ENCODE data around the gene SUMO1. TPM values are rescaled to one million over a fixed set of nuclear protein-coding genes. Genes with fewer than 3 reads are reported as not detected.
"Not testable (repeated sequence)": the region's sequence is repeated elsewhere in the genome, so short reads cannot be mapped to it uniquely, and the experiment has no call there.

Gene SUMO1
- total RNA-seq = 10 to 100 TPM; 29.6 to 46.3 (median 35.1) TPM

- DNase-seq (ENCODE audit: low spot score in 2 of 2) = peak; percentile 88 to 98
- peak within 1 kb of the TSS; percentile 88 for H3K4me3 ChIP-seq (ENCODE audit: low read depth, poor library complexity, severe bottlenecking)
- WGBS, 2 donors = 2 to 3% methylated on average over 35 to 43 of the region's 54 CpGs
- intact Hi-C loops (cut with DNase I; ENCODE audit: low total_unique reads) = no loop called here
- TF ChIP-seq POLR2A (IDR thresholded peaks at IDR 0.05) (peak in 1 of 2 donors; percentile 4), CTCF (IDR thresholded peaks at IDR 0.05) (no peak)
Observed at GRCh38 chr2:202238234-202239197, at the start of gene SUMO1. Gene SUMO1, minus strand, starts transcription at chr2:202238597. Its CDS starts 146 bp downstream, at chr2:202238451.

GRCh38 chr2:202286595-202286994 is 48.2 kb upstream of the SUMO1 start:
- H3K4me3 ChIP-seq (ENCODE audit: low read depth, poor library complexity, severe bottlenecking) = no peak overlapping the region
- no peak for TF ChIP-seq CTCF (IDR thresholded peaks at IDR 0.05)
- no peak for TF ChIP-seq POLR2A (IDR thresholded peaks at IDR 0.05)
- no peak for DNase-seq (ENCODE audit: low spot score in 2 of 2)
- intact Hi-C loops (cut with DNase I; ENCODE audit: low total_unique reads) = no loop called here

GRCh38 chr2:202278944-202279343 is 40.5 kb upstream of the SUMO1 start:
- no peak for DNase-seq (ENCODE audit: low spot score in 2 of 2)
- 26 to 31% methylated on average over 1 of the region's 1 CpG for WGBS, 2 donors
- H3K4me3 ChIP-seq (ENCODE audit: low read depth, poor library complexity, severe bottlenecking) = no peak overlapping the region
- TF ChIP-seq POLR2A (IDR thresholded peaks at IDR 0.05) (no peak), CTCF (IDR thresholded peaks at IDR 0.05) (no peak)
- intact Hi-C loops (cut with DNase I; ENCODE audit: low total_unique reads) = no loop called here

- H3K4me3 ChIP-seq (ENCODE audit: low read depth, poor library complexity, severe bottlenecking) = no peak overlapping the region
- WGBS, 2 donors = 56 to 57% methylated on average over 6 of the region's 6 CpGs
- no peak for TF ChIP-seq POLR2A (IDR thresholded peaks at IDR 0.05)
- TF ChIP-seq CTCF (IDR thresholded peaks at IDR 0.05) = no peak
- DNase-seq (ENCODE audit: low spot score in 2 of 2) = no peak
- intact Hi-C loops (cut with DNase I; ENCODE audit: low total_unique reads) = no loop called here
Observed at GRCh38 chr2:202278036-202278760, 39.8 kb upstream of the SUMO1 start.

GRCh38 chr2:202276078-202276720 is 37.8 kb upstream of the SUMO1 start:
- 77 to 83% methylated on average over 11 of the region's 11 CpGs for WGBS, 2 donors
- intact Hi-C loops (cut with DNase I; ENCODE audit: low total_unique reads); H3K4me3 ChIP-seq (ENCODE audit: low read depth, poor library complexity, severe bottlenecking); DNase-seq (ENCODE audit: low spot score in 2 of 2): not testable (repeated sequence)

DNA sequence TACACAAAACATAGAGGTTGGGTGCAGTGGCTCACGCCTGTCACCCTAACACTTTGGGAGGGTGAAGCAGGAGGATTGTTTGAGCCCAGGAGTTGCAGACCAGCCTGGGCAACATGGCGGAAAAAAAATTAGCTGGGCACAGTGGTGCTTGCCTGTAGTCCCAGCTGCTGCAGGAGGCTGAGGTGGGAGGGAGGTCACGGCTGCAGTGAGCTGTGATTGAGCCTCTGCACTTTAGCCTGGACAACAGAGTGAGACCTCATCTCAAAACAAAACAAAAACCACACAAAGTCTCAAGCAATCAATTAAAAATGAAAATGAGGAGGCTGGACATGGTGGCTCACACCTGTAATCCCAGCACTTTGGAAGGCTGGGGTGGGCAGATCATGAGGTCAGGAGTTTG is 32.1 kb upstream of the SUMO1 start:
- TF ChIP-seq CTCF (IDR thresholded peaks at IDR 0.05) (no peak), POLR2A (IDR thresholded peaks at IDR 0.05) (no peak)
- WGBS, 2 donors = 79 to 88% methylated on average over 3 of the region's 3 CpGs
- no peak overlapping the region for H3K4me3 ChIP-seq (ENCODE audit: low read depth, poor library complexity, severe bottlenecking)
- intact Hi-C loops (cut with DNase I; ENCODE audit: low total_unique reads) = no loop called here
- no peak for DNase-seq (ENCODE audit: low spot score in 2 of 2)

Measured in lower leg skin (tissue), 4 donors.